ENCODE measurements around the gene ARHGEF16.

ARHGEF16 gene

GRCh38 chr1:3422638-3423037 lies 31.8 kb upstream of the ARHGEF16 start:
- no peak for DNase-seq (ENCODE audit: low read depth, low spot score)

GRCh38 chr1:3423245-3423829 lies 31.1 kb upstream of the ARHGEF16 start:
- DNase-seq (ENCODE audit: low read depth, low spot score) = no peak

- no peak for DNase-seq (ENCODE audit: low read depth, low spot score)
These were observed 30.4 kb upstream of the ARHGEF16 start for GRCh38 chr1:3423896-3424611.

GRCh38 chr1:3425486-3426215 lies 28.8 kb upstream of the ARHGEF16 start:
- DNase-seq (ENCODE audit: low read depth, low spot score) = no peak

GRCh38 chr1:3426956-3427535 lies 27.4 kb upstream of the ARHGEF16 start:
- DNase-seq (ENCODE audit: low read depth, low spot score) = no peak

- no peak for DNase-seq (ENCODE audit: low read depth, low spot score)
These were observed 26.5 kb upstream of the ARHGEF16 start for GRCh38 chr1:3427711-3428704.

GRCh38 chr1:3428899-3429298 lies 25.6 kb upstream of the ARHGEF16 start:
- no peak for DNase-seq (ENCODE audit: low read depth, low spot score)

GRCh38 chr1:3429320-3429719 lies 25.1 kb upstream of the ARHGEF16 start:
- DNase-seq (ENCODE audit: low read depth, low spot score) = no peak

- no peak for DNase-seq (ENCODE audit: low read depth, low spot score)
These were observed 24.7 kb upstream of the ARHGEF16 start for GRCh38 chr1:3429766-3430165.

GRCh38 chr1:3430406-3430805 lies 24.1 kb upstream of the ARHGEF16 start:
- no peak for DNase-seq (ENCODE audit: low read depth, low spot score)

- no peak for DNase-seq (ENCODE audit: low read depth, low spot score)
These were observed 23.6 kb upstream of the ARHGEF16 start for GRCh38 chr1:3430820-3431219.

GRCh38 chr1:3431266-3431665 lies 23.2 kb upstream of the ARHGEF16 start:
- peak; percentile 38 for DNase-seq (ENCODE audit: low read depth, low spot score)

- DNase-seq (ENCODE audit: low read depth, low spot score) = no peak
These were observed 22.8 kb upstream of the ARHGEF16 start for GRCh38 chr1:3431686-3432085.

- peak; percentile 29 for DNase-seq (ENCODE audit: low read depth, low spot score)
These were observed 22.2 kb upstream of the ARHGEF16 start for GRCh38 chr1:3432306-3432705.

GRCh38 chr1:3433076-3433475 lies 21.4 kb upstream of the ARHGEF16 start:
- no peak for DNase-seq (ENCODE audit: low read depth, low spot score)

GRCh38 chr1:3433596-3434320 lies 20.7 kb upstream of the ARHGEF16 start:
- DNase-seq (ENCODE audit: low read depth, low spot score) = no peak

- DNase-seq (ENCODE audit: low read depth, low spot score) = no peak
These were observed 19.9 kb upstream of the ARHGEF16 start for GRCh38 chr1:3434406-3435110.

- DNase-seq (ENCODE audit: low read depth, low spot score) = no peak
These were observed 18.8 kb upstream of the ARHGEF16 start for GRCh38 chr1:3435666-3436065.

GRCh38 chr1:3436451-3436850 lies 18.0 kb upstream of the ARHGEF16 start:
- no peak for DNase-seq (ENCODE audit: low read depth, low spot score)

GRCh38 chr1:3436901-3437300 lies 17.6 kb upstream of the ARHGEF16 start:
- DNase-seq (ENCODE audit: low read depth, low spot score) = no peak

Data from ELF-1 (cell line).